Testis (tissue), 3 donors: ENCODE measurements around the gene RRP9. TPM values are rescaled to one million over a fixed set of nuclear protein-coding genes. Genes with fewer than 3 reads are reported as not detected.

Source experiments
- DNase-seq: peaks from one replicate; pipeline ENCODE4 v3.0.0-alpha.2; 2019
- H3K27ac ChIP-seq, 2 donors: fragments of 200-600 bp; sonication (generic); one replicate each; pipeline ENCODE4 v1.5.1; 2019
- H3K27me3 ChIP-seq: fragments of 200-600 bp; sonication (generic); one replicate; pipeline ENCODE4 v1.5.1; 2019
- H3K36me3 ChIP-seq: fragments of 200-600 bp; sonication (generic); one replicate; pipeline ENCODE4 v1.5.1; 2017; ENCODE audit warnings: low read depth; ENCODE audit errors: missing control alignments
- H3K4me1 ChIP-seq: fragments of 200-600 bp; sonication (generic); one replicate; pipeline ENCODE4 v1.5.1; 2019
- H3K4me3 ChIP-seq, 2 donors: fragments of 200-600 bp; sonication (generic); one replicate each; pipeline ENCODE4 v1.5.1; 2017 to 2019
- H3K9me3 ChIP-seq: fragments of 200-600 bp; sonication (generic); one replicate; pipeline ENCODE4 v1.5.1; 2017
- POLR2A ChIP-seq: fragments of 450-650 bp; IDR thresholded peaks from one replicate; pipeline ENCODE4 v1.6.1; 2017; ENCODE audit warnings: antibody characterized with exemption, mild to moderate bottlenecking, moderate library complexity
- WGBS, 2 donors: methylation state at CpG; one replicate each; pipeline ENCODE4 v1.1.5; 2018; 5-methylcytosine and 5-hydroxymethylcytosine counted together
- intact Hi-C: fragments of 100-400 bp; cut with DNase I; formaldehyde crosslinking; loops from one replicate; pipeline ENCODE4 v1.15.1; 2023; ENCODE audit warnings: low total_unique reads
- polyA plus RNA-seq: library from polyadenylated mRNA; stranded (reverse); fragments of 350-450 nt; fragmentation: Illumina TruSeq; extraction: RNeasy Lipid Tissue Mini Kit (QIAGEN cat#74804); gene quantifications from one replicate; pipeline ENCODE4 v1.2.3, GENCODE V29; 2014; ENCODE audit warnings: low read depth, low replicate concordance; ENCODE audit not compliant: insufficient read depth
- total RNA-seq, 2 donors: library from RNA; depleted of rRNA; stranded (reverse); fragments of >200 nt; gene quantifications; one replicate each; pipeline ENCODE4 v1.2.3, GENCODE V29; 2016
- TF ChIP-seq, protein P1 (sequence below), 3 experiments: fragments of 450-650 bp in 2 of 3; fragments of 200-600 bp in 1 of 3; sonication (generic) in 1 of 3; IDR thresholded peaks; one replicate each; pipeline ENCODE4 v1.5.1; 2016 to 2019; ENCODE audit warnings: antibody characterized with exemption in 3 of 3, mild to moderate bottlenecking in 2 of 3, moderate library complexity in 1 of 3

RRP9 gene
- total and polyA plus RNA-seq, 3 donors from 2014 or later = 11.6 to 18.7 (median 18.1) TPM

DNA sequence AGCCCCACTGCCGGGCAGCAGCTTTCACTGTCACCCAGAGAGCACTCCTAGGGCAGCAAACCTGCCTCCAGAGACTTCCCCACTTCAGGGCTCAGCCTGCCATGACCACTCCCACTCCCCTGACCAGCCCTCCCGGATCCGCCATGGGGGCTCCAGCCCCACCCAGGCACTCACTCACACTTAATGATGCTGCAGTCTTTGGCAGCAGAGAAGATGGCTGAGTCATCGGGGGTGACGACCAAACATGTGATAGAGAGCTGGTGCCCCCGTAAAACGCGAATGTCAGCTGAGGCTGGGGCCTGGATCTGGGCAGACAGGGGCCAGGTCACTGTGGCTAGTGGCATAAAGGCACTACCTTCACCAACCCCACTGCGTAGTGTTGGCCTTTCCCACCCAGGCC, 4.7 kb downstream of the RRP9 start:
- Histone ChIP-seq H3K36me3 (no peaks in the 10 kb centered on the region), H3K27me3 (no peaks in the 10 kb centered on the region), H3K9me3 (no peaks in the 10 kb centered on the region), H3K4me3 (no peak overlapping the region), H3K4me1 (peaks cover 7% of the 10 kb centered on the region), H3K27ac (no peak overlapping the region)
- no peak for DNase-seq
- TF ChIP-seq POLR2A = no peak
- TF ChIP-seq, protein P1, sequence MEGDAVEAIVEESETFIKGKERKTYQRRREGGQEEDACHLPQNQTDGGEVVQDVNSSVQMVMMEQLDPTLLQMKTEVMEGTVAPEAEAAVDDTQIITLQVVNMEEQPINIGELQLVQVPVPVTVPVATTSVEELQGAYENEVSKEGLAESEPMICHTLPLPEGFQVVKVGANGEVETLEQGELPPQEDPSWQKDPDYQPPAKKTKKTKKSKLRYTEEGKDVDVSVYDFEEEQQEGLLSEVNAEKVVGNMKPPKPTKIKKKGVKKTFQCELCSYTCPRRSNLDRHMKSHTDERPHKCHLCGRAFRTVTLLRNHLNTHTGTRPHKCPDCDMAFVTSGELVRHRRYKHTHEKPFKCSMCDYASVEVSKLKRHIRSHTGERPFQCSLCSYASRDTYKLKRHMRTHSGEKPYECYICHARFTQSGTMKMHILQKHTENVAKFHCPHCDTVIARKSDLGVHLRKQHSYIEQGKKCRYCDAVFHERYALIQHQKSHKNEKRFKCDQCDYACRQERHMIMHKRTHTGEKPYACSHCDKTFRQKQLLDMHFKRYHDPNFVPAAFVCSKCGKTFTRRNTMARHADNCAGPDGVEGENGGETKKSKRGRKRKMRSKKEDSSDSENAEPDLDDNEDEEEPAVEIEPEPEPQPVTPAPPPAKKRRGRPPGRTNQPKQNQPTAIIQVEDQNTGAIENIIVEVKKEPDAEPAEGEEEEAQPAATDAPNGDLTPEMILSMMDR (IDR thresholded peaks at IDR 0.05) = no peak
- intact Hi-C loops = no loop called here
- WGBS, 2 donors = 85 to 91% methylated on average over 9 of the region's 9 CpGs

DNA sequence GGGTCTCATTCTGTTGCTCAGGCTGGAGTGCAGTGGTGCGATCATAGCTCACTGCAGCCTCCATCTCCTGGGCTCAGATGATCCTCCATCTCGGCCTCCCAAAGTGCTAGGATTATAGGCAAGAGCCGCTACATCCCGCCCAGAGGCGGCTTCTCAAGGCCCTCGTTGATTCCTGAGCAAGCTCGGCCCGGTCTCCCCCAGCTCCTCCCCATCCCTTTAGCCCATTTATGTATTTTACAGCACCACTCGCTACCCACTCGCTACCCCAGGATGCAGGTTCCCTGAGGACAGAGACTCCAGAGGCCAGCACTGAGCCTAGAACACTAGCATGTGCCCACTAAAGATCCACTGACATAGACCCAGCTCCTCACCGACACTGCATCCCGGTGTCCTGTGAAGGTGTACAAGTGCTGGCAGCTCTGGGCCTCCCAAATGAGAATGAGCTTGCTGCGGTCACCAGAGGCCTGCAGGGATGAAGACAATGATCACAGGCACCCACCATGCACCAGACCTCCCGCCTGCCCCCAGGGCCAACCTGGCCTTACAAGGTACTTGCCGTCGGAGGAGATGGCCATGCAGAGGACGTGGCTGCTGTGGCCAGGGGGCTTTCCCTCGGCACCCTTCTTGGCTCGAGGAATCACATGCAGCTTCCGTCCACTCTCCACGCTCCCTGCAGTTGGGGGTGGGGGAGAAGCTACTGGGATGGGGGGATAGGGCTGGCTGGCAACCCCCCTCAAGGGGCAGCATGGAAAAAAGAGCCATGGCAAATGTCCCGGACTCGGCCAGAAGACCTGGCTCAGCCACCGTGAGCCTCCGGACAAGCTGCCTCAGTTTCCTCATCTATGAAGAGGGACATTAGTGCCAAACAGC, 5.6 kb downstream of the RRP9 start:
- TF ChIP-seq, protein P1 (IDR thresholded peaks at IDR 0.05) = no peak
- TF ChIP-seq POLR2A = no peak
- H3K4me3 ChIP-seq = no peak overlapping the region
- intact Hi-C loops = no loop called here
- no peak overlapping the region for H3K27ac ChIP-seq
- no peaks in the 10 kb centered on the region for H3K9me3 ChIP-seq
- no peaks in the 10 kb centered on the region for H3K36me3 ChIP-seq
- peaks cover 5% of the 10 kb centered on the region for H3K4me1 ChIP-seq
- H3K27me3 ChIP-seq = no peaks in the 10 kb centered on the region
- 94 to 95% methylated on average over 16 to 25 of the region's 25 CpGs for WGBS, 2 donors
- peak; percentile 4 for DNase-seq

DNA sequence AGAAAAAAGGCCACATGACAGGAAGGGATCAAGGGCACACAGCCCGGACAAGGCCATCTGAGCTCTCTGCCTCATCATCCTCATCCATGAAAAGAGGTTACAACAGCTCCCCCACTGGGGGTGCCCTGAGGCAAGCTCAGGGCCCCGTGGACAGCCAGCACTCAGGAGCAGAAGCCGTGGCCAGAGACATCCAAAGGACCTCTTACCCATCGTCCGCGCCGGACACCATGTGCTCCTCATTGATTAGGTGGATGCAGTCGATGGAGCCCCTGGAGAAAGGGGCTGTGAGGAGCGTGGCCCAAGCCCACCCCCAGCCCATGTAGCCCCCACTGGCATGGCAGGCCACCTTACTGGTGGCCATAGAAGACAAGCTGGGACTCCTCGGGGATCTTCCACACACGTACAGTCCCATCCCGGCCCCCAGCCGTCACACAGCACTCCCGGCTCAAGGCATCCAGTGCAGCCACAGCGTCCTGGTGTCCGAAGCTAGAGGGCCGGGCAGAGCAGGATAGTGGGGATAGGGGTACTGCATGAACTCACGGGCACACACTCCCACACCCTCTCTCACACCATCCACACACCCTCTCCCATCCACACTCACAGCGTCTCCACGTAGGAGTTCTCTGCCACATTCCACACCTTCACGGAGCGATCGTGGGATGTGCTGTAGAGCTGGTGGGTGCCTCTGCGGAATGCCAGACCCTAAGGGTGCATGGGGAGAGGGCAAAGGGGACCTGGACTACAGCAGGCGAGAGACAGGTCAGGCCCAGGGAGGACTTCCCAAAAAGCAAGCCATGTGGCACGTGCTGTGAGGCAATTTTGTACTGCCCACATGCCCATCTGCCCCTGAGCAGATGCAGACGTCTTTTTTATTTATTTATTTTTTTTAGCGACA, 6.5 kb downstream of the RRP9 start:
- no peaks in the 10 kb centered on the region for H3K4me1 ChIP-seq
- H3K36me3 ChIP-seq = no peaks in the 10 kb centered on the region
- TF ChIP-seq, protein P1 (IDR thresholded peaks at IDR 0.05) = no peak
- no peak for TF ChIP-seq POLR2A
- intact Hi-C loops = no loop called here
- peak; percentile 12 for DNase-seq
- 91 to 94% methylated on average over 23 to 28 of the region's 28 CpGs for WGBS, 2 donors
- no peak overlapping the region for H3K4me3 ChIP-seq
- no peaks in the 10 kb centered on the region for H3K9me3 ChIP-seq
- H3K27ac ChIP-seq = no peak overlapping the region
- H3K27me3 ChIP-seq = no peaks in the 10 kb centered on the region

DNA sequence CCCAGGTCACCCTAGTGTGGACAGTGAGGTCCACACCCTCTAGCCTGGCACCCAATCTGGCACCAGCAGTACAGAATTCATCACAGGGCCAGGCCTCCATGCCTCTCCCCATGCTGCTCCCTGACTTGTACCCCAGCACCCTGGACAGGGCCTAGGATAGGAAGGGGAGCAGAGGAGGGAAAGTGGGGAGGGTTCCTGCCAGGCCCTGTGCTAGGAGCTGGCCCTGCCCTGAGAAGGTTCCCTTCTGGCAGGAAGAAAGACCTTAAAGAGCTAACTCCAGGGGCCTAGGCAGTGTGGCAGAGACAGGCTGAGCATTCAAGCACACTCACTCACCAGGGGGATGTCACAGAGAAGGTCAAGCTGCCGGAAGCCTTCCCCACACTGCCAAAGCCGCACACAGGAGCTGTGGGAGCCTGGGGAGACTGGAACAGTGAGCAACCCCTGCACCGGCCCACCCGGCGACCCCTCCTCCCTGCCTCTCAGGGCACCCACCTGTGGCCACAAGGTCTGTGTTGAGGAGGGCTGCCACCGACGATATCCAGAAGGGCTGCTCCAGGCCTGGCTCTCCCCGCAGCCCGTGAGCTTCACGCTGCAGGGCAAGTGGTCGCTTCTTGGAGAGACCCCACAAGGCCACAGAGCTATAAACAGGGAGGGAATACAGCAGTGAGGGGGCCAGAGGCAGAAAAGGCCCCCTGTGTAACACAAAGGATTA, 7.4 kb downstream of the RRP9 start:
- WGBS, 2 donors = 95 to 100% methylated on average over 4 to 11 of the region's 11 CpGs
- H3K27ac ChIP-seq = no peak overlapping the region
- H3K9me3 ChIP-seq = no peaks in the 10 kb centered on the region
- no peaks in the 10 kb centered on the region for H3K36me3 ChIP-seq
- intact Hi-C loops = no loop called here
- DNase-seq = peak; percentile 5
- H3K4me3 ChIP-seq = no peak overlapping the region
- no peak for TF ChIP-seq POLR2A
- TF ChIP-seq, protein P1 (IDR thresholded peaks at IDR 0.05) = no peak
- no peaks in the 10 kb centered on the region for H3K4me1 ChIP-seq
- no peaks in the 10 kb centered on the region for H3K27me3 ChIP-seq
